Nephron (organoid): ENCODE measurements around the gene AIDA.

Experiments
- H3K27ac Mint-ChIP-seq, 3 experiments: 2 replicates each; pipeline ENCODE4 v1.8.0; 2020; ENCODE audit warnings: mixed read lengths in 3 of 3, mild to moderate bottlenecking in 2 of 3, moderate library complexity in 1 of 3
- H3K27me3 Mint-ChIP-seq: 2 replicates; pipeline ENCODE4 v1.8.0; 2021; ENCODE audit warnings: low read depth, mild to moderate bottlenecking, moderate library complexity, mixed read lengths
- H3K36me3 Mint-ChIP-seq: 2 replicates; pipeline ENCODE4 v1.8.0; 2020; ENCODE audit warnings: low read depth, mixed read lengths
- H3K4me1 Mint-ChIP-seq: 2 replicates; pipeline ENCODE4 v1.8.0; 2020; ENCODE audit warnings: mixed read lengths
- H3K4me3 Mint-ChIP-seq, 3 experiments: 2 replicates each; pipeline ENCODE4 v1.8.0; 2020; ENCODE audit warnings: mild to moderate bottlenecking in 3 of 3, mixed read lengths in 3 of 3, moderate library complexity in 2 of 3
- H3K9me3 Mint-ChIP-seq: 2 replicates; pipeline ENCODE4 v1.8.0; 2020; ENCODE audit warnings: mixed read lengths
- CTCF ChIP-seq, 3 experiments: fragments of 200-600 bp; sonication (generic); IDR thresholded peaks; one replicate each; pipeline ENCODE4 v1.5.0; 2021; ENCODE audit warnings: antibody characterized with exemption in 3 of 3; ENCODE audit not compliant: unreplicated experiment in 3 of 3

The AIDA gene

GRCh38 chr1:222644636-222644980 lies 67.7 kb downstream of the AIDA start:
- no peak for TF ChIP-seq CTCF (IDR thresholded peaks at IDR 0.05; ENCODE audit: unreplicated experiment in 3 of 3)
- peaks cover 19% of the 10 kb centered on the region for H3K36me3 Mint-ChIP-seq
- H3K27ac Mint-ChIP-seq = peak overlapping the region; percentile 85 to 96 (median 96)
- H3K4me1 Mint-ChIP-seq = peaks cover 24% of the 10 kb centered on the region
- H3K9me3 Mint-ChIP-seq = no peaks in the 10 kb centered on the region
- H3K27me3 Mint-ChIP-seq = no peaks in the 10 kb centered on the region
- peak overlapping the region; percentile 88 to 92 (median 91) for H3K4me3 Mint-ChIP-seq

- no peaks in the 10 kb centered on the region for H3K27me3 Mint-ChIP-seq
- peak overlapping the region; percentile 88 to 92 (median 91) for H3K4me3 Mint-ChIP-seq
- no peaks in the 10 kb centered on the region for H3K9me3 Mint-ChIP-seq
- H3K36me3 Mint-ChIP-seq = peaks cover 24% of the 10 kb centered on the region
- peak overlapping the region; percentile 85 to 96 (median 96) for H3K27ac Mint-ChIP-seq
- peaks cover 24% of the 10 kb centered on the region for H3K4me1 Mint-ChIP-seq
- no peak for TF ChIP-seq CTCF (IDR thresholded peaks at IDR 0.05; ENCODE audit: unreplicated experiment in 3 of 3)
These were observed 68.2 kb downstream of the AIDA start for GRCh38 chr1:222643938-222644635.

GRCh38 chr1:222643606-222643937 lies 68.7 kb downstream of the AIDA start:
- no peak for TF ChIP-seq CTCF (IDR thresholded peaks at IDR 0.05; ENCODE audit: unreplicated experiment in 3 of 3)
- H3K4me3 Mint-ChIP-seq = peak overlapping the region; percentile 88 to 92 (median 91)
- no peaks in the 10 kb centered on the region for H3K27me3 Mint-ChIP-seq
- peaks cover 24% of the 10 kb centered on the region for H3K4me1 Mint-ChIP-seq
- H3K9me3 Mint-ChIP-seq = no peaks in the 10 kb centered on the region
- H3K36me3 Mint-ChIP-seq = peaks cover 26% of the 10 kb centered on the region
- peak overlapping the region; percentile 85 to 96 (median 96) for H3K27ac Mint-ChIP-seq

GRCh38 chr1:222642468-222642867 lies 69.8 kb downstream of the AIDA start:
- no peaks in the 10 kb centered on the region for H3K27me3 Mint-ChIP-seq
- peaks cover 24% of the 10 kb centered on the region for H3K4me1 Mint-ChIP-seq
- H3K27ac Mint-ChIP-seq = peak overlapping the region; percentile 59 to 79 (median 73)
- no peaks in the 10 kb centered on the region for H3K9me3 Mint-ChIP-seq
- peaks cover 35% of the 10 kb centered on the region for H3K36me3 Mint-ChIP-seq
- peak overlapping the region; percentile 57 to 92 (median 88) for H3K4me3 Mint-ChIP-seq
- TF ChIP-seq CTCF (IDR thresholded peaks at IDR 0.05; ENCODE audit: unreplicated experiment in 3 of 3) = no peak

GRCh38 chr1:222641269-222641948 lies 70.9 kb downstream of the AIDA start:
- Mint-ChIP-seq H3K4me1 (peaks cover 24% of the 10 kb centered on the region), H3K9me3 (no peaks in the 10 kb centered on the region), H3K36me3 (peaks cover 42% of the 10 kb centered on the region), H3K4me3 (peak overlapping the region; percentile 60 to 77 (median 69)), H3K27ac (peak overlapping the region in 1 of 3 experiments; percentile 47), H3K27me3 (no peaks in the 10 kb centered on the region)
- no peak for TF ChIP-seq CTCF (IDR thresholded peaks at IDR 0.05; ENCODE audit: unreplicated experiment in 3 of 3)
